ENCODE measurements around the gene MED27.

Gene MED27

GRCh38 chr9:132079391-132080091 lies at the start of gene MED27:
TSS of gene MED27 (minus strand) at chr9:132079867. CDS start at chr9:132079844, 23 bp downstream.
- peak; percentile 90 for DNase-seq (ENCODE audit: low read depth)

GRCh38 chr9:132127888-132128534 lies 48.3 kb upstream of the MED27 start:
- no peak for DNase-seq (ENCODE audit: low read depth)

GRCh38 chr9:132126680-132127236 lies 47.1 kb upstream of the MED27 start:
- no peak for DNase-seq (ENCODE audit: low read depth)

- DNase-seq (ENCODE audit: low read depth) = no peak
Observed at GRCh38 chr9:132125944-132126679, 46.4 kb upstream of the MED27 start.

GRCh38 chr9:132125361-132125760 lies 45.7 kb upstream of the MED27 start:
- DNase-seq (ENCODE audit: low read depth) = no peak

- DNase-seq (ENCODE audit: low read depth) = no peak
Observed at GRCh38 chr9:132124800-132125199, 45.1 kb upstream of the MED27 start.

DNA sequence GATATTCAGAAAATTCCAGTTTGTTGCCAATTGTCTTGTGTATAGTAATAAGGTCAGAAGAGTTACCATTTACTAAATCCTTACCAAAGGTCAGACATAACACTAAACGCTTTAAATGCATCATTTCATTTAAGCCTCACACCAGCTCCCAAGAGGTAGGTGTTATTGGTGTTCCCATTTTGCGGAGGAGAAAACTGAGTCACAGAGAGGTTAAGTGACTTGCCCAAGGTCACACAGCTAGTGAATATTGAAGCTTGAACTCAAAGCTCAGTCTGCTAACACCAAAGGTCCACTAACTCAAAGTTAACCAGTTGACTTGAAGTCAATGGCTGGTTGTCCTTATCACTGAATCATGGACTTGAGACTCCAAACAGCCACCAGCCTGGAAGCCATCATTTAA lies 41.4 kb upstream of the MED27 start:
- DNase-seq (ENCODE audit: low read depth) = no peak

DNA sequence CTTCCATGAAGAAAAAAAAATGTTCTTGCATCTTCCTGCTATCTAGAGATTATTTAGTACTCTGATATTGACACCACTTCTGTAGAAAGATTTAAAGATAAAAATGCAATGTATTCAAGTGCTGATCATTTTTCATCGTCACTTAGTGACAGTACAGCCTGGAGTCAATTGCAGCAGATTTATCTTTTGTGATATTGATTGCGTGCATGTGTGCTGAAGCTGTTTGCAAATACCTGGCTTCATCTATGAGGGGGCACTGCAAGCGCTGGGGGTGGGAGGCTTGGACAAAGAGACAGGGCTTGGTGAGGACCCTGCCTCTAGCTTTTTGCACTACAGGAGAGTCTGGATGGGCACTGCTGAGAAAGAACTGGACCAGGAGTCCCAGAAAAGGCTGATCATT lies 38.0 kb upstream of the MED27 start:
- DNase-seq (ENCODE audit: low read depth) = no peak

DNA sequence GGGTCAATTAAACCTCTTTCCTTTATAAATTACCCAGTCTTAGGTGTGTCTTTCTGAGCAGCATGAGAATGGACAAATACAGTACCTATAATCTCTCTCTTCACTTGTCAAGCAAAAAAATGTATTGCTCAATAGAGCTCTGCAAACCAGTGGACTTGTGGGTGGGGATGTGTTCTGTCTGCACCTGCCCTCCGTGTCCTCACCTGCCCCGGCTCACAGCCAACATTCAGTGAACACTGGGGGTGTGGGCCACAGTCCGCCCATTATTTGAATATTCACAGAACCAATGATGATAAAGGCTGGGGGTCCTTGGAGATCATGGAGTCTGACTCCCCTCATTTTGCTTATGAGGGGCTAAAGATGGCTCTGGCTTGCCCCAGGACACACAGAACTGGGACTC lies 36.9 kb upstream of the MED27 start:
- DNase-seq (ENCODE audit: low read depth) = no peak

DNA sequence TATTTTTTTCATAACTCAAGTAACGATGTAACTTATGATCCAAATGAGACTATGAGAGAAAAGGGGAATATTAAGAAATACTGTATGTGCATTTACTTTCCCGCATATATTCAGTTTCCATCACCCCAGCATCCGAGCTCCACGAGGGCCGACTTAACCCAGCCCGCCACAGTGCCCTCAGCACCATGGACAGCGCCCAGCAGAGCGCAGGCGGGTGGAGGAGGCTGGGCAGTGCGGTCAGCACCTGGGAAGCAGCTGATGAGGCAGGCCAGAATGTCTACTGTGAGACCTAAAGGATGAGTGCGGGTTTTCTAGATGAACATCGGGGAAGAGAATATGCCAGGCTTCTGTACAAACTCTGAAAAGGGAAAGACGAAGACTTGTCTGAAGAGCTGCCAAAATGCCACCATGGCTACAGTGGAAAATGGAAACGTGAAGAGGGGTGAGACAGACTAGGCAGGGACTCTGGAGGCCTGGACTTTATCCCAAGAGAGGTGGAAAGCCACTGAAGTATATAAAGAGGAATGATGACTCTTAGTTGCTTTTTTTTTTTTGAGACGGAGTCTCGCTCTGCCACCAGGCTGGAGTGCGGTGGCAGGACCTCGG lies 34.5 kb upstream of the MED27 start:
- DNase-seq (ENCODE audit: low read depth) = peak; percentile 60

DNA sequence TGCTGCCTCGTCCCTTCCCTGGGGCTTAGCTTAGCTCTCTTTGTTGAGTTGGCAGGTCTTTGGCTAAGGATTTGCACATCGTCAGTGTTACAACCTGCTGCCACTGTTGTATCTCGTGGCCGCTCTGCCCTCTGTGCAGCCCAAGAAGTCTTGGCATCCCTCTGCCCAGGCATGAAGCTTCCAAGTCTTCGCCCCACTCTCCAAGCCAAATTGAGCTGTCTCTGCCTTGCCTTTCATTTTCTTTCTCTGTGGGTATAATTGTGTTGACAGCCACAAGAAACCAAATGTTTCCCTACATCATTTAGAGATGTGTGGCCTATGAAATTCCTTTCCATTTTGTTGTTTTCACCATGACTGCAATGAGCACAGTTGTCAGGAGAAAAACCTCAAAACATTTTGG lies 29.6 kb upstream of the MED27 start:
- DNase-seq (ENCODE audit: low read depth) = no peak

DNA sequence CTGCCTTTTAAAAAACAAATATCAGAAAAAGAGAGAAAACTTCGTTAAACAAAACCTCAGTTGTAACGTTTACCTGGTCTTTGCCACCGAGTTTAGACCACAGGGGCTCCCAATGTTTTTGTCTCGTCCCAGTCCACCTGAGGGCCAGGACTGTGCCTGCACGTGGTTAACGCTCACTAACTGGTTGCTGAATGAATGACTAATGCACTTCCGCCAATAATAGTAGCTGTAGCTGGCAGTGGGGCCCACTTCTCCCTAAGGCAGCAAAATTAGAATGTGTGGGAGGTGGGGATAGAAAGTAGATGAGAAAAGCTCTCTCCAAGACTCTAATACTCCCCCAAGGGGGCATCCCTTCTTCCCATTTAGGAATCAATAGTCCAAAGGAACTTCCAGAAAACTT lies 29.1 kb upstream of the MED27 start:
- DNase-seq (ENCODE audit: low read depth) = no peak

DNA sequence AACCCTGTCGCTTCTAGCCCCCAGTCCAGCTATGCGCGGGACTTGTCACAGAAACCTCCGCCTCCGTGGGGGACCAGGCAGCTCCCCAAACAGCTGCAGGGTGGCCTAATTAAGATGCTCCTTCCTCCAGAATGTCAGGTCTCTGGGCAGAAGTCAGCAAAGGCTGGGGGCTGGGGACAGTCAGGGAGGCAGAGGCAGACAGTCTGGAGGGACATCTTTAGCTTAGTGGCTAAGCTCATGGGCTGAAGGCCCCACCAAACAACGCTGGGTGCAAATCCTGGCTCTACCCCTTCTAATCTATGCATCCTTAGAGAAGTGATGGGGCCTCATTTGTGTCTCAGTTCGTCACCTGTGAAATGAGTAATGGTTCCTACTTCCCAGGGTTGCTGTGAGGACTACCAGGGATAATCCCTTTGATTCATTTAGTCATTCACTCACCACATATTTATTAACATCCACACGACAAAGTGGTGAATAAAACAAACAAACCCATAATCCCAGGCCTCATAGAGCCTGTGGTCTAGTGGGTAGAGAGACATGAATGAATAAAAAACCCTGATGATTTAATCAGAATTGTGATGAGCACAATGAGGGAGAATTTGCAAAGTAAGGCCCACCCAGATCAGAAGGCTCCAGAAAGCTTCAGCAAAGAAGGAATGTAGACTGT lies 20.2 kb upstream of the MED27 start:
- DNase-seq (ENCODE audit: low read depth) = peak; percentile 8

DNA sequence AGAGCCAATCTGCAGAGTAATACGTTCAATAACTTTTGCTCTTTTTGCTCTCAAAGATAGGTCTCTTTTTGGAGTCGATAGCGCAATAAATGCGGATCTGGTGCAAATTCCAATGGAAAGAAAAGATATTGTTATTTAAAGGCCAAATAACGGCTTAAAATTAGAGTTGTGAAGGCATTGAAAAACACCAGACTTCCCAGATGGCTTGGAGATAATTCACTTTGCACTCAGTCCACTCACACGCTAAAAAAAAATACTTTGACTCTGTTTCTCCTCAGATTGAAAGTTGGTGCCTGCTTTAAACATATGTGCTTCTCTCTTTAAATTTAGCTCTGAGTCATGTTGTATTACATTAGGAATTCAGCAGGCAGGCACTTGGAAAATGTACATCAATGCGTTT lies 19.5 kb upstream of the MED27 start:
- DNase-seq (ENCODE audit: low read depth) = no peak

DNA sequence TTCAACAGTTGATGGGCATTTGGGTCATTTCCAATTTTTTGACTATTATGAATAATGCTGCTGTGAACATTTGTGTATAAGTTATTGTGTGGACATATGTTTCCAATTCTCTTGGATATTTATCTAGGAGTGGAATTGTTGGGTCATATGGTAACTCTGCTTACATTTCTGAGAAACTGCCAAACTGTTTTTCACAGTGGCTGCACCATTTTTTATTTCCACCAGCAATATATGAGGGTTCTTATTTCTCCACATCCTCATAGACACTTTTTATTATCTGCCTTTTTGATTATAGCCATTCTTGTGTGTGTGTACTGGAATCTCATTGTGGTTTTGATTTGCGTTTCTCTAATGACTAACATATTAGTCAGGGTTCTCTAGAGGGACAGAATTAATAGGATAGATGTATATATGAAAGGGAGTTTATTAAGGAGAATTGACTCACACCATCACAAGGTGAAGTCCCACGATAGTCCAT lies 14.7 kb upstream of the MED27 start:
- DNase-seq (ENCODE audit: low read depth) = peak; percentile 89

- no peak for DNase-seq (ENCODE audit: low read depth)
Observed at GRCh38 chr9:132090771-132091170, 11.1 kb upstream of the MED27 start.

DNA sequence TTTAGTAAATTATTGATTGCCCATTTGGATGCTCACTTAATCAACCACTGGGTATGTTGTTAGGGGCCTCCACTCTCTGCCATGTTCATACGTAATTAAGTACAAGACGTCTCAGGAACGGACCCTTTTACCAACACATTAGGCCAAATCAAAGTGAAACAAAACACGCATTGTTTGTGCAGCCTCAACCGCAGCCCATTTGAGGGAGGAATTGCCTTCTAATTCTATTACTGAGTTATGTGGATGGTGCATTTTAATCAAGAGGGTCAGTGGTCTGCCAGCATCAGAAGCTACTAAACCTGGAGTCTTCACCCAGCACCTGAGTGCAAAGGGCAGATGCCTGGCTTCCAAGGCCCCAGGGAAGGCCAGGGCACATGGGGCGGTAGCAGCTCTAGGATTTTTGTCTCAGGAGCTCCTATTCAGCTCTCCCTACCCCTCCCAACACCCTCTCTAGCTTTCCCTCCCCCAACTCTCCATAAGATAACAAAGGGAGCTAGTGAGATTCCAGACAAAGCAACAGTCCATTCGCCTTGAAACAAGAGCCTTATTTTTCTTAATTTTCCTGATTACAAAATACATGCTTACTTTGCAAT lies 7.9 kb upstream of the MED27 start:
- no peak for DNase-seq (ENCODE audit: low read depth)

DNA sequence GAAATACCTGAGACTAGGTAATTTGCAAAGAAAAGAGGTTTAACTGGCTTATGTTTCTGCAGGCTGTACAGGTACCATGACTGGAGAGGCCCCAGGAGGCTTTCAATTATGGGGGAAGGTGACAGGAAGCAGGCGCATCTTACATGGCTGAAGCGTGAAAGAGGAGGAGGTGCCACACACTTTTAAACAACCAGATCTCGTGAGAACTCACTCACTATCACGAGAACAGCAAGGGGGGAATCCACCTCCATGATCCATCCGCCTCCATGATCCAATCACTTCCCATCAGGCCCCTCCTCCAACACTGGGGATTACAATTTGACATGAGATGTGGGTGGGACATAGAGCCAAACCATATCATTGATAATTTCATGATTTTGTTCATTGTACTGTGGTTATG lies 2.5 kb upstream of the MED27 start:
- no peak for DNase-seq (ENCODE audit: low read depth)

- no peak for DNase-seq (ENCODE audit: low read depth)
Observed at GRCh38 chr9:132078699-132079356, 839 bp downstream of the MED27 start.

GRCh38 chr9:132077881-132078698 lies 1.6 kb downstream of the MED27 start:
- peak; percentile 81 for DNase-seq (ENCODE audit: low read depth)

Data from EH (cell line).